SU-DHL-6 (cell line): ENCODE data around the gene TRPV5.

Experiments used
- H2AFZ ChIP-seq: fragments of 200-600 bp; sonication (generic); 2 replicates; pipeline ENCODE4 v1.6.1; 2014; ENCODE audit warnings: low read depth, mild to moderate bottlenecking, moderate library complexity, mixed read lengths, antibody characterized with exemption, low read length; ENCODE audit not compliant: severe bottlenecking
- H3F3A ChIP-seq: fragments of 200-600 bp; shearing (Covaris generic); 2 replicates; pipeline ENCODE4 v1.6.0; 2016; ENCODE audit warnings: antibody characterized with exemption, mild to moderate bottlenecking; ENCODE audit not compliant: insufficient read depth
- H3K27ac ChIP-seq: fragments of 200-600 bp; sonication (generic); 2 replicates; pipeline ENCODE4 v1.5.1; 2016; ENCODE audit warnings: low read depth, mild to moderate bottlenecking, low read length, moderate library complexity, mixed read lengths
- H3K27me3 ChIP-seq: fragments of 200-600 bp; sonication (generic), shearing (Covaris generic); 2 replicates; pipeline ENCODE4 v1.6.0; 2014; ENCODE audit warnings: mild to moderate bottlenecking, low read length
- H3K36me3 ChIP-seq: fragments of 200-600 bp; sonication (generic); 2 replicates; pipeline ENCODE4 v1.6.1; 2014; ENCODE audit warnings: mild to moderate bottlenecking, low read length, mixed read lengths
- H3K4me2 ChIP-seq: fragments of 300-600, 200-600 bp; shearing (Covaris generic), sonication (generic); 2 replicates; pipeline ENCODE4 v1.6.0; 2014; ENCODE audit warnings: low read length, low read depth, mild to moderate bottlenecking; ENCODE audit not compliant: poor library complexity, severe bottlenecking
- H3K4me3 ChIP-seq: fragments of 200-600 bp; sonication (generic); 2 replicates; pipeline ENCODE4 v1.5.1; 2014; ENCODE audit warnings: antibody characterized with exemption, low read length, mild to moderate bottlenecking, mixed read lengths; ENCODE audit not compliant: insufficient read depth, poor library complexity, severe bottlenecking
- H3K79me2 ChIP-seq: fragments of 200-600 bp; sonication (generic); 2 replicates; pipeline ENCODE4 v1.6.1; 2014; ENCODE audit warnings: mild to moderate bottlenecking, low read length, moderate library complexity; ENCODE audit not compliant: insufficient read depth
- H3K9ac ChIP-seq: fragments of 200-600 bp; sonication (generic); 2 replicates; pipeline ENCODE4 v1.7.0; 2014; ENCODE audit warnings: mild to moderate bottlenecking, low read length
- H3K9me2 ChIP-seq: fragments of 200-600 bp; sonication (generic); replicated peaks from 2 replicates; pipeline ENCODE4 v1.6.1; 2014; ENCODE audit warnings: low read length; ENCODE audit not compliant: insufficient read depth
- H3K9me3 ChIP-seq: fragments of 200-600 bp; sonication (generic); 2 replicates; pipeline ENCODE4 v1.6.1; 2014; ENCODE audit warnings: low read length, mixed read lengths; ENCODE audit not compliant: insufficient read depth
- H4K20me1 ChIP-seq: fragments of 200-600 bp; sonication (generic); 2 replicates; pipeline ENCODE4 v1.6.1; 2014; ENCODE audit warnings: low read depth, mild to moderate bottlenecking, antibody characterized with exemption, low read length, moderate library complexity, mixed read lengths
- CTCF ChIP-seq: fragments of 200-600 bp; sonication (generic); IDR thresholded peaks from one replicate; pipeline ENCODE4 v1.5.1; 2017; ENCODE audit warnings: antibody characterized with exemption, mild to moderate bottlenecking, low read length, moderate library complexity; ENCODE audit not compliant: insufficient read depth, poor library complexity, severe bottlenecking
- EZH2phosphoT487 ChIP-seq: fragments of 200-600 bp; sonication (generic), shearing (Covaris generic); conservative IDR thresholded peaks from 2 replicates; pipeline ENCODE4 v1.6.1; 2018; ENCODE audit warnings: mild to moderate bottlenecking, antibody characterized with exemption, low read length, moderate library complexity, mixed read lengths

Gene TRPV5

DNA sequence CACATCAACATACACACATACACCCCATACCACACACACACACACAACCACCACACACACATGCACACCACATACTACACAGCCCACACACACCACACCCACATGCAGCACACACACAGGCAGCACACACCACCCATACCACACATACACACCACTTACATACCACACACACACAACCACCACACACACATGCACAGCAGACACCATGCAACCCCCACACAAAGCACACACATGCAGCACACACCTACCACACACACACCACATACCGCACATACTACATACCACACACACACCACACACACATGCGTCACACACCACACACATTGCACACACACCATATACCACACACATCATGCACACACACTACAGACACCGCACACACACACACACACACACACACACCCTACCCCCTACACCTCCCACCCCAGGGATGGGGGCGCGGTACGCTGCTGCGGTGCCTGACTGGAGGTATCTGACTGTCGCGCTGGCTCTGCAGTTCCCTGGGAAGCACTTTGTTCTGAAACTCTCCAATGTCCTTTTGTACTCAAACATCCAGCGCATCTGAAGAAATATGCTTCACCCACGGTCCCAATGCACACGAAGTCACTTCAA, 42.6 kb downstream of the TRPV5 start:
- no peak overlapping the region for H3K4me3 ChIP-seq
- H3K79me2 ChIP-seq, result no peaks in the 10 kb centered on the region
- no peak for TF ChIP-seq CTCF
- TF ChIP-seq EZH2phosphoT487, result no peak
- H3K9me3 ChIP-seq, result no peaks in the 10 kb centered on the region
- H3K4me2 ChIP-seq, result no peak overlapping the region
- H3F3A ChIP-seq, result no peaks in the 10 kb centered on the region
- H3K9me2 ChIP-seq, result no peaks in the 10 kb centered on the region
- H3K36me3 ChIP-seq, result no peaks in the 10 kb centered on the region
- no peak overlapping the region for H2AFZ ChIP-seq
- no peak overlapping the region for H3K9ac ChIP-seq
- H3K27me3 ChIP-seq, result no peaks in the 10 kb centered on the region
- no peak overlapping the region for H3K27ac ChIP-seq
- no peaks in the 10 kb centered on the region for H4K20me1 ChIP-seq

- Histone ChIP-seq H3K27ac (no peak overlapping the region), H3K9ac (no peak overlapping the region), H4K20me1 (no peaks in the 10 kb centered on the region), H2AFZ (no peak overlapping the region), H3K27me3 (no peaks in the 10 kb centered on the region), H3K9me3 (no peaks in the 10 kb centered on the region), H3K36me3 (no peaks in the 10 kb centered on the region), H3K9me2 (no peaks in the 10 kb centered on the region), H3F3A (no peaks in the 10 kb centered on the region), H3K4me2 (no peak overlapping the region), H3K79me2 (no peaks in the 10 kb centered on the region), H3K4me3 (no peak overlapping the region)
- TF ChIP-seq EZH2phosphoT487 (no peak), CTCF (no peak)
Observed at GRCh38 chr7:142889816-142890215, 43.7 kb downstream of the TRPV5 start.

DNA sequence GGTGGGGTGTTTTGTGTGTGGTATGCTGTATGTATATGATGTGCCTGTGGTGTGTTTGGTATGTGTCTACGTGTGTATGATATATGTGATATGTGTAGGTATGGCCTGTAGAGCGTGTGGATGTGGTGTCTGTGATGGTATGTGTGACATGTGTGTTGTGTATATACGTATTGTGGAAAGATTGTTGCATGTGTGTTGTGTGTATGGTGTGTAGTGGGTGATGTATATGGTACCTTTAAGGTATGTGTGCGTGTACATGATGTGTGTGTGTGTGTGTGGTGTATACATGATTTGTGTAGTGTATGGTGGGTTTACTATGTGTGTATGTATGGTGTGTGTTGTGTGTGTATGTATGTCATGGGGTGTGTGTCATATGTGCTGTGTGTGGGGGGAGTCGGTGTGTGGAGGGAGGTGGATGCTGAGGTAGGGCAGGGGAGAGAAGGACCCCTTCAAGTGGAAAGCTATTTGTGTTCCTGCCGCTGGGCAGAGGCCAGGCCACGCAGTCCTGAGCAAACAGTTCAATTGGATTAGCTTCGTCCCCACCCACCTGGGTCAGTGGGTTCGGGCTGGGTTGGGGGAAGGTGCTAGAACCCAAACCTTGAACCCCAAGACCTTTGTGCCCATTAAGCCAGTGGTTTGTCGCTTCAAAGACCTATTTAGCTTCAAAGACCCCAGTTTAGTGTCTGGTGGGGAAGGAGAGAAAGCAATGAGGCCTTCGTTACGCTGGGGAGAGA, 46.1 kb downstream of the TRPV5 start:
- no peak overlapping the region for H3K4me2 ChIP-seq
- no peaks in the 10 kb centered on the region for H3K27me3 ChIP-seq
- no peaks in the 10 kb centered on the region for H3K9me2 ChIP-seq
- H3K79me2 ChIP-seq, result no peaks in the 10 kb centered on the region
- TF ChIP-seq CTCF (no peak), EZH2phosphoT487 (no peak)
- no peaks in the 10 kb centered on the region for H3K36me3 ChIP-seq
- H3K9me3 ChIP-seq, result no peaks in the 10 kb centered on the region
- no peak overlapping the region for H3K27ac ChIP-seq
- no peak overlapping the region for H2AFZ ChIP-seq
- no peaks in the 10 kb centered on the region for H4K20me1 ChIP-seq
- H3K9ac ChIP-seq, result no peak overlapping the region
- H3F3A ChIP-seq, result no peaks in the 10 kb centered on the region
- no peak overlapping the region for H3K4me3 ChIP-seq
